ENCODE measurements around the gene LRRC38. TPM values are rescaled to one million over a fixed set of nuclear protein-coding genes. Genes with fewer than 3 reads are reported as not detected.
A peak's percentile ranks its signal among the peaks of the same experiment; 100 is the strongest.
"Not testable (repeated sequence)": the region's sequence is repeated elsewhere in the genome, so short reads cannot be mapped to it uniquely, and the experiment has no call there.

Gene LRRC38
- total RNA-seq, 2 donors from 2014 or later = 0.46 to 0.51 TPM

- peaks cover 81% of the 10 kb centered on the region for H3K9me3 Mint-ChIP-seq
- no peak for TF ChIP-seq CTCF (conservative IDR thresholded peaks at IDR 0.05)
- no peaks in the 10 kb centered on the region for H3K27me3 Mint-ChIP-seq (ENCODE audit: insufficient read depth)
These were observed 63.6 kb downstream of the LRRC38 start for GRCh38 chr1:13450204-13450603.

GRCh38 chr1:13443335-13443979, 70.3 kb downstream of the LRRC38 start:
- Histone ChIP-seq H3K27ac (ENCODE audit: low read depth, low read length) (peak overlapping the region; percentile 66), H3K36me3 (ENCODE audit: control insufficient read depth, insufficient read depth, low read length) (no peaks in the 10 kb centered on the region), H3K9ac (ENCODE audit: extremely low read depth, low read length, poor library complexity, severe bottlenecking) (no peak overlapping the region), H3K4me1 (ENCODE audit: control insufficient read depth, insufficient read depth, low read length) (no peaks in the 10 kb centered on the region), H3K4me3 (ENCODE audit: low read length) (no peak overlapping the region), H3K9me3 (ENCODE audit: control insufficient read depth, low read length) (no peaks in the 10 kb centered on the region), H3K27me3 (ENCODE audit: control insufficient read depth, insufficient read depth, low read length, poor library complexity, severe bottlenecking) (no peaks in the 10 kb centered on the region)
- no peaks in the 10 kb centered on the region for H3K36me3 Mint-ChIP-seq (ENCODE audit: low read depth)
- DNase-seq = no peak
- H3K4me3 Mint-ChIP-seq = no peak overlapping the region
- H3K27ac Mint-ChIP-seq = no peak overlapping the region
- H3K4me1 Mint-ChIP-seq = no peaks in the 10 kb centered on the region
- no peaks in the 10 kb centered on the region for H3K27me3 Mint-ChIP-seq (ENCODE audit: insufficient read depth)
- H3K9me3 Mint-ChIP-seq = peaks cover 71% of the 10 kb centered on the region
- TF ChIP-seq CTCF (conservative IDR thresholded peaks at IDR 0.05) = no peak
- WGBS, 2 experiments (ENCODE audit: insufficient coverage in 1 of 2, insufficient read length in 1 of 2) = 56 to 71% methylated on average over 6 to 10 of the region's 10 CpGs

More at GRCh38 chr1:13450204-13450603, 63.6 kb downstream of the LRRC38 start:
- no peaks in the 10 kb centered on the region for H3K36me3 ChIP-seq (ENCODE audit: control insufficient read depth, insufficient read depth, low read length)
- no peaks in the 10 kb centered on the region for H3K27me3 ChIP-seq (ENCODE audit: control insufficient read depth, insufficient read depth, low read length, poor library complexity, severe bottlenecking)
- H3K27ac ChIP-seq (ENCODE audit: low read depth, low read length) = no peak overlapping the region
- no peaks in the 10 kb centered on the region for H3K4me1 Mint-ChIP-seq
- 65 to 68% methylated on average over 4 to 7 of the region's 7 CpGs for WGBS, 2 experiments (ENCODE audit: insufficient coverage in 1 of 2, insufficient read length in 1 of 2)
- H3K36me3 Mint-ChIP-seq (ENCODE audit: low read depth) = no peaks in the 10 kb centered on the region
- no peak for DNase-seq
- H3K4me3 Mint-ChIP-seq = no peak overlapping the region
- H3K9me3 ChIP-seq (ENCODE audit: control insufficient read depth, low read length) = peaks cover 7% of the 10 kb centered on the region
- H3K27ac Mint-ChIP-seq = no peak overlapping the region
- H3K4me1 ChIP-seq (ENCODE audit: control insufficient read depth, insufficient read depth, low read length) = no peaks in the 10 kb centered on the region
- no peak overlapping the region for H3K4me3 ChIP-seq (ENCODE audit: low read length)
- H3K9ac ChIP-seq (ENCODE audit: extremely low read depth, low read length, poor library complexity, severe bottlenecking) = no peak overlapping the region

- H3K4me1 ChIP-seq (ENCODE audit: control insufficient read depth, insufficient read depth, low read length); DNase-seq; H3K36me3 Mint-ChIP-seq (ENCODE audit: low read depth); H3K27ac Mint-ChIP-seq; H3K4me1 Mint-ChIP-seq; H3K27me3 ChIP-seq (ENCODE audit: control insufficient read depth, insufficient read depth, low read length, poor library complexity, severe bottlenecking); H3K4me3 Mint-ChIP-seq; H3K4me3 ChIP-seq (ENCODE audit: low read length); H3K27me3 Mint-ChIP-seq (ENCODE audit: insufficient read depth); H3K27ac ChIP-seq (ENCODE audit: low read depth, low read length); H3K9ac ChIP-seq (ENCODE audit: extremely low read depth, low read length, poor library complexity, severe bottlenecking); H3K36me3 ChIP-seq (ENCODE audit: control insufficient read depth, insufficient read depth, low read length): not testable (repeated sequence)
- H3K9me3 Mint-ChIP-seq = peaks cover 79% of the 10 kb centered on the region
- peaks cover 21% of the 10 kb centered on the region for H3K9me3 ChIP-seq (ENCODE audit: control insufficient read depth, low read length)
- WGBS, 2 experiments (ENCODE audit: insufficient coverage in 1 of 2, insufficient read length in 1 of 2) = 86 to 87% methylated on average over 13 to 49 of the region's 49 CpGs
These were observed 74.6 kb downstream of the LRRC38 start for GRCh38 chr1:13439104-13439783.
